CD4-positive, alpha-beta T cell treated with Interleukin-12 subunit alpha and Interleukin-12 subunit beta, for 1 hour (primary cell): ENCODE results near the gene SAMD15.
"Not testable (repeated sequence)": the region's sequence is repeated elsewhere in the genome, so short reads cannot be mapped to it uniquely, and the experiment has no call there.

ENCODE experiments used
- DNase-seq: peaks from one replicate; pipeline ENCODE4 v3.0.0-alpha.2; 2020

SAMD15 gene

GRCh38 chr14:77377502-77377844 is 294 bp downstream of the SAMD15 start:
- DNase-seq = no peak

- DNase-seq = no peak
Measured at GRCh38 chr14:77378701-77379100, 1.5 kb downstream of the SAMD15 start.

GRCh38 chr14:77390188-77390587 is 13.0 kb downstream of the SAMD15 start:
- no peak for DNase-seq

- no peak for DNase-seq
Measured at GRCh38 chr14:77400216-77400615, 23.0 kb downstream of the SAMD15 start.

GRCh38 chr14:77403768-77404167 is 26.6 kb downstream of the SAMD15 start:
- DNase-seq = no peak

GRCh38 chr14:77406086-77406485 is 28.9 kb downstream of the SAMD15 start:
- DNase-seq = no peak

- no peak for DNase-seq
Measured at GRCh38 chr14:77406718-77407117, 29.5 kb downstream of the SAMD15 start.

- DNase-seq = no peak
Measured at GRCh38 chr14:77407158-77407557, 30.0 kb downstream of the SAMD15 start.

GRCh38 chr14:77409131-77409533 is 32.0 kb downstream of the SAMD15 start:
- DNase-seq = no peak

- not testable (repeated sequence) for DNase-seq
Measured at GRCh38 chr14:77415403-77416030, 38.3 kb downstream of the SAMD15 start.

GRCh38 chr14:77416098-77416497 is 38.9 kb downstream of the SAMD15 start:
- DNase-seq = not testable (repeated sequence)

GRCh38 chr14:77416836-77417235 is 39.7 kb downstream of the SAMD15 start:
- DNase-seq = no peak

- DNase-seq = no peak
Measured at GRCh38 chr14:77421201-77421600, 44.0 kb downstream of the SAMD15 start.

- DNase-seq = no peak
Measured at GRCh38 chr14:77423423-77423822, 46.2 kb downstream of the SAMD15 start, which contains the start of gene NOXRED1. Gene NOXRED1, minus strand, starts transcription at chr14:77423523. Its CDS starts 634 bp downstream, at chr14:77422889.

GRCh38 chr14:77424862-77425261 is 47.7 kb downstream of the SAMD15 start:
- DNase-seq = no peak

- DNase-seq = no peak
Measured at GRCh38 chr14:77426396-77426795, 49.2 kb downstream of the SAMD15 start.

- no peak for DNase-seq
Measured at GRCh38 chr14:77436042-77436441, 58.9 kb downstream of the SAMD15 start.

GRCh38 chr14:77438596-77438995 is 61.4 kb downstream of the SAMD15 start:
- no peak for DNase-seq

- no peak for DNase-seq
Measured at GRCh38 chr14:77439861-77440260, 62.7 kb downstream of the SAMD15 start.
